Kidney tubule cell (primary cell): ENCODE measurements around the gene DNAH10.

ENCODE experiments used
- DNase-seq: peaks from one replicate; pipeline ENCODE4 v3.0.0-alpha.2; 2018; ENCODE audit warnings: low spot score

The DNAH10 gene

GRCh38 chr12:123798518-123798917, 36.4 kb downstream of the DNAH10 start:
- DNase-seq = no peak

- DNase-seq = no peak
Observed at GRCh38 chr12:123799227-123799626, 37.1 kb downstream of the DNAH10 start.

- DNase-seq = peak; percentile 10
Observed at GRCh38 chr12:123801573-123802178, 39.6 kb downstream of the DNAH10 start.

GRCh38 chr12:123805173-123805572, 43.1 kb downstream of the DNAH10 start:
- no peak for DNase-seq

GRCh38 chr12:123807002-123807401, 44.9 kb downstream of the DNAH10 start:
- DNase-seq = no peak

GRCh38 chr12:123807670-123808069, 45.6 kb downstream of the DNAH10 start:
- no peak for DNase-seq

GRCh38 chr12:123808167-123808566, 46.1 kb downstream of the DNAH10 start:
- no peak for DNase-seq

- no peak for DNase-seq
Observed at GRCh38 chr12:123813349-123813748, 51.2 kb downstream of the DNAH10 start.

GRCh38 chr12:123815968-123816367, 53.9 kb downstream of the DNAH10 start:
- DNase-seq = no peak

GRCh38 chr12:123816896-123817537, 54.9 kb downstream of the DNAH10 start:
- DNase-seq = no peak

- no peak for DNase-seq
Observed at GRCh38 chr12:123822804-123823203, 60.7 kb downstream of the DNAH10 start.

GRCh38 chr12:123828120-123828519, 66.0 kb downstream of the DNAH10 start:
- no peak for DNase-seq

GRCh38 chr12:123828854-123829547, 66.9 kb downstream of the DNAH10 start:
- DNase-seq = no peak

- DNase-seq = no peak
Observed at GRCh38 chr12:123829561-123829960, 67.5 kb downstream of the DNAH10 start.

GRCh38 chr12:123830675-123831074, 68.6 kb downstream of the DNAH10 start:
- DNase-seq = no peak

GRCh38 chr12:123832052-123832451, 70.0 kb downstream of the DNAH10 start:
- no peak for DNase-seq

- DNase-seq = peak; percentile 16
Observed at GRCh38 chr12:123833830-123834229, 71.7 kb downstream of the DNAH10 start.

GRCh38 chr12:123834845-123835244, 72.7 kb downstream of the DNAH10 start:
- no peak for DNase-seq

GRCh38 chr12:123836292-123836691, 74.2 kb downstream of the DNAH10 start:
- no peak for DNase-seq

GRCh38 chr12:123839826-123840225, 77.7 kb downstream of the DNAH10 start:
- DNase-seq = no peak

- DNase-seq = no peak
Observed at GRCh38 chr12:123840765-123841425, 78.8 kb downstream of the DNAH10 start.

GRCh38 chr12:123843912-123844748, 82.0 kb downstream of the DNAH10 start:
- no peak for DNase-seq
